CD4-positive, alpha-beta T cell (primary cell): Measurements from ENCODE around the gene BANF2. TPM values are rescaled to one million over a fixed set of nuclear protein-coding genes. Genes with fewer than 3 reads are reported as not detected.

Experiments
- ATAC-seq: fragments of 200-7000 bp; cut with Tn5 transposase; one replicate; pipeline ENCODE4 v1.10.0; 2022; ENCODE audit warnings: mild to moderate bottlenecking; ENCODE audit not compliant: poor library complexity
- CTCF ChIA-PET: fragments of 350-600 bp; sonication (Branson Sonifier 250); formaldehyde crosslinking; loops from one replicate; lab custom pipeline; 2021; ENCODE audit warnings: antibody characterized with exemption, inconsistent platforms; lab: Charles Lee
- POLR2A ChIA-PET: fragments of 350-600 bp; sonication (Branson Sonifier 250); formaldehyde crosslinking; loops from one replicate; lab custom pipeline; 2021; ENCODE audit warnings: antibody characterized with exemption, inconsistent platforms; lab: Charles Lee
- DNase-seq, 14 experiments: peaks; one replicate each; pipeline ENCODE4 v3.0.0-alpha.2; 2013 to 2020; ENCODE audit warnings: mixed read lengths in 2 of 14
- H3K27ac ChIP-seq, 2 donors: one replicate each; pipeline versions ENCODE4 v1.5.1 to v1.7.0; 2013; ENCODE audit warnings: low read length in 2 of 2, low read depth in 1 of 2, mild to moderate bottlenecking in 1 of 2
- H3K27me3 ChIP-seq, 2 experiments: 1 replicate in 1 of 2; 2 replicates in 1 of 2; pipeline versions ENCODE4 v1.6.1 to v1.7.0; 2013; ENCODE audit warnings: low read length in 2 of 2, control low read depth in 1 of 2, mild to moderate bottlenecking in 1 of 2, moderate library complexity in 1 of 2; ENCODE audit not compliant: insufficient read depth in 2 of 2, control insufficient read depth in 1 of 2
- H3K36me3 ChIP-seq: one replicate; pipeline ENCODE4 v1.6.1; 2013; ENCODE audit warnings: low read length, control low read depth; ENCODE audit not compliant: insufficient read depth
- H3K4me1 ChIP-seq: one replicate; pipeline ENCODE4 v1.6.1; 2013; ENCODE audit warnings: low read length, control low read depth; ENCODE audit not compliant: insufficient read depth
- H3K4me3 ChIP-seq: one replicate; pipeline ENCODE4 v1.5.1; 2013; ENCODE audit warnings: mild to moderate bottlenecking, low read length, moderate library complexity
- H3K9me3 ChIP-seq, 2 experiments: 1 replicate in 1 of 2; 2 replicates in 1 of 2; pipeline versions ENCODE4 v1.6.1 to v1.7.0; 2013; ENCODE audit warnings: low read length in 2 of 2, mild to moderate bottlenecking in 2 of 2, control low read depth in 1 of 2, moderate library complexity in 1 of 2; ENCODE audit not compliant: control insufficient read depth in 1 of 2, insufficient read depth in 1 of 2
- H3K27ac Mint-ChIP-seq: one replicate; pipeline ENCODE4 v1.8.0; 2020; ENCODE audit warnings: mixed read lengths
- H3K27me3 Mint-ChIP-seq: one replicate; pipeline ENCODE4 v1.8.0; 2021; ENCODE audit warnings: mixed read lengths
- H3K36me3 Mint-ChIP-seq: one replicate; pipeline ENCODE4 v1.8.0; 2021; ENCODE audit warnings: low read depth, mixed read lengths
- H3K4me1 Mint-ChIP-seq: one replicate; pipeline ENCODE4 v1.8.0; 2021; ENCODE audit warnings: low read depth, mixed read lengths
- H3K4me3 Mint-ChIP-seq: one replicate; pipeline ENCODE4 v1.8.0; 2020; ENCODE audit warnings: mild to moderate bottlenecking, mixed read lengths
- H3K9me3 Mint-ChIP-seq: one replicate; pipeline ENCODE4 v1.8.0; 2020; ENCODE audit warnings: mixed read lengths
- CTCF ChIP-seq: fragments of 200-600 bp; IDR thresholded peaks from one replicate; pipeline ENCODE4 v1.8.0; 2022; ENCODE audit warnings: antibody characterized with exemption, mild to moderate bottlenecking
- intact Hi-C, 2 experiments: fragments of 100-400 bp; cut with DNase I in 1 of 2; cut with micrococcal nuclease in 1 of 2; formaldehyde crosslinking; loops; one replicate each; pipeline versions ENCODE4 v1.15.1 to v1.9.0; 2023 to 2025; cut with DNase I, micrococcal nuclease
- total RNA-seq, 174 experiments: library from RNA in 2 of 174; stranded (reverse) in 2 of 174; gene quantifications; one replicate each; pipeline ENCODE4 v1.2.3 and lab custom pipeline; 2021 to 2026

Gene BANF2
- total RNA-seq, 2 experiments from 2014 or later = not detected

- no peak overlapping the region for H3K4me3 ChIP-seq
These were observed 3.5 kb upstream of the BANF2 start for GRCh38 chr20:17696287-17696686.

GRCh38 chr20:17697171-17697570 is 2.6 kb upstream of the BANF2 start:
- no peaks in the 10 kb centered on the region for H3K36me3 ChIP-seq
- POLR2A ChIA-PET = no interaction called here
- Mint-ChIP-seq H3K27me3 (peaks cover 13% of the 10 kb centered on the region), H3K36me3 (no peaks in the 10 kb centered on the region), H3K27ac (no peak overlapping the region), H3K9me3 (no peaks in the 10 kb centered on the region), H3K4me3 (no peak overlapping the region), H3K4me1 (no peaks in the 10 kb centered on the region)
- CTCF ChIA-PET = no interaction called here
- H3K27ac ChIP-seq = no peak overlapping the region
- DNase-seq (no peak), ATAC-seq (no peak)
- H3K4me1 ChIP-seq = no peaks in the 10 kb centered on the region
- H3K9me3 ChIP-seq = no peaks in the 10 kb centered on the region
- H3K4me3 ChIP-seq = no peak overlapping the region
- intact Hi-C loops = no loop called here
- TF ChIP-seq CTCF = no peak
- no peaks in the 10 kb centered on the region for H3K27me3 ChIP-seq

More at GRCh38 chr20:17696287-17696686, 3.5 kb upstream of the BANF2 start:
- Mint-ChIP-seq H3K27ac (no peak overlapping the region), H3K27me3 (peaks cover 21% of the 10 kb centered on the region), H3K36me3 (no peaks in the 10 kb centered on the region), H3K4me3 (no peak overlapping the region), H3K9me3 (no peaks in the 10 kb centered on the region), H3K4me1 (no peaks in the 10 kb centered on the region)
- H3K27me3 ChIP-seq = peaks cover 0 to under 1% of the 10 kb centered on the region in 2 experiments
- POLR2A ChIA-PET = interaction anchor here (1.1 kb wide), 1 partner anchor 14 kb away, joined by 3 read pairs; no protein-coding TSS in a partner anchor
- intact Hi-C loops = no loop called here
- H3K9me3 ChIP-seq = no peaks in the 10 kb centered on the region
- no peak for TF ChIP-seq CTCF
- DNase-seq (no peak), ATAC-seq (no peak)
- CTCF ChIA-PET = no interaction called here
- H3K27ac ChIP-seq = no peak overlapping the region
- no peaks in the 10 kb centered on the region for H3K4me1 ChIP-seq
- H3K36me3 ChIP-seq = no peaks in the 10 kb centered on the region

GRCh38 chr20:17698384-17698783 is 1.4 kb upstream of the BANF2 start:
- Histone ChIP-seq H3K9me3 (no peaks in the 10 kb centered on the region), H3K4me3 (no peak overlapping the region), H3K27ac (no peak overlapping the region), H3K27me3 (no peaks in the 10 kb centered on the region), H3K4me1 (no peaks in the 10 kb centered on the region), H3K36me3 (no peaks in the 10 kb centered on the region)
- H3K4me1 Mint-ChIP-seq = no peaks in the 10 kb centered on the region
- no peaks in the 10 kb centered on the region for H3K36me3 Mint-ChIP-seq
- CTCF ChIA-PET = no interaction called here
- no peak overlapping the region for H3K27ac Mint-ChIP-seq
- POLR2A ChIA-PET = no interaction called here
- H3K9me3 Mint-ChIP-seq = no peaks in the 10 kb centered on the region
- H3K27me3 Mint-ChIP-seq = peaks cover 11% of the 10 kb centered on the region
- intact Hi-C loops = no loop called here
- no peak for TF ChIP-seq CTCF
- DNase-seq = no peak
- H3K4me3 Mint-ChIP-seq = no peak overlapping the region
- ATAC-seq = no peak
